Activated CD4-positive, alpha-beta T cell treated with anti-CD3 and anti-CD28 coated beads, Interleukin-10, Interleukin-2, amounts not matched to agents 100 ng/mL and 50 ng/mL, durations not matched to agents 16 hours and 8 hours (primary cell): ENCODE results near the gene CLIP1.
"Not testable (repeated sequence)": the region's sequence is repeated elsewhere in the genome, so short reads cannot be mapped to it uniquely, and the experiment has no call there.

Experiments used
- DNase-seq: peaks from one replicate; pipeline ENCODE4 v3.0.0-alpha.2; 2020

Gene CLIP1

DNA sequence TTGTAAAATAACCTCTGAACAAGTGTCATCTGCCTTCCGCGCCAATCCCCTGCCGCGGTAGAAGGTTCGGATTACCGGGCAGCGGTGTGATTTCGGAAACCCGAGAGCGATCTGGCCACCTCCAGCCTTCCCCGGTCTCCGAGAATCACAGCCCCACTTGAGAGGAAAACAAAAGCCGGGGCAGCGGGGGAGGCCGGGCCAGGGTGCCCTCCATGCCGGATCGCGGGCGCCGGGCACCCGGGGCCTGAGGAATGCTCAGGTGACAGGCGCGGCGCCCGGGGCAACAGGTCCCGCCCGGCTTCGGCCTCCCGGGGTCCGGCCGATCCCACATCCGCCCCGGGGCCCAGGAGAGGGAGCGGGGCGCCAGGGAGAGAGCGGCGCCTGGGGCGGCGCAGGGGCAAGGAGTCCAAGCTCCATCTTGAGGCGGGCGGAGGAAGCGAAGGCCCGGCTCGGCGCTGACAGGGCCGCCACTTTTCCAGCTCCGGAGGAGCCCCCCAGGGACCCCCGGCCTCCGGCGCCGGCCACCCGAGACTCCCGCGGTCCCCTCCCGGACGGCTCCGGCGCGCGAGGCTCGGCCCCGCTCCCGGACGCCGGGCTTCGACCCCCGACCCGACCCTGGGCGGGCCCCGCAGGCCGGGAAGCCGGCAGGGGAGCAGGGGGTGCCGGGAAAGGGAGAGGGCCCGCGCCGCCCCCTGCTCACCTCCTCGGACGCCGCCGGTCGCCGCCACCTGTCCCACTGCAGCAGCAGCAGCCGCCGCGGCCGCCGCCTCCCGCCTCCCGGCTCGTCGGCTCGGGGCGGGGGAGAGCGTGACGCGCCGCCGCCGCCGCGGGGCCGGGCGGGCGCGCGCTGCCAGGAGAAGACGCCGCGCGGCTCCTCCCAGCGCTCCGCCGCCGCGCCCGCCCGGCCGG is at the start of gene CLIP1:
TSS of gene CLIP1 (minus strand) at position 849 of the 909 bp plus-strand sequence. CDS start 42,217 bp downstream, outside the sequence.
- DNase-seq = peak; percentile 71

DNA sequence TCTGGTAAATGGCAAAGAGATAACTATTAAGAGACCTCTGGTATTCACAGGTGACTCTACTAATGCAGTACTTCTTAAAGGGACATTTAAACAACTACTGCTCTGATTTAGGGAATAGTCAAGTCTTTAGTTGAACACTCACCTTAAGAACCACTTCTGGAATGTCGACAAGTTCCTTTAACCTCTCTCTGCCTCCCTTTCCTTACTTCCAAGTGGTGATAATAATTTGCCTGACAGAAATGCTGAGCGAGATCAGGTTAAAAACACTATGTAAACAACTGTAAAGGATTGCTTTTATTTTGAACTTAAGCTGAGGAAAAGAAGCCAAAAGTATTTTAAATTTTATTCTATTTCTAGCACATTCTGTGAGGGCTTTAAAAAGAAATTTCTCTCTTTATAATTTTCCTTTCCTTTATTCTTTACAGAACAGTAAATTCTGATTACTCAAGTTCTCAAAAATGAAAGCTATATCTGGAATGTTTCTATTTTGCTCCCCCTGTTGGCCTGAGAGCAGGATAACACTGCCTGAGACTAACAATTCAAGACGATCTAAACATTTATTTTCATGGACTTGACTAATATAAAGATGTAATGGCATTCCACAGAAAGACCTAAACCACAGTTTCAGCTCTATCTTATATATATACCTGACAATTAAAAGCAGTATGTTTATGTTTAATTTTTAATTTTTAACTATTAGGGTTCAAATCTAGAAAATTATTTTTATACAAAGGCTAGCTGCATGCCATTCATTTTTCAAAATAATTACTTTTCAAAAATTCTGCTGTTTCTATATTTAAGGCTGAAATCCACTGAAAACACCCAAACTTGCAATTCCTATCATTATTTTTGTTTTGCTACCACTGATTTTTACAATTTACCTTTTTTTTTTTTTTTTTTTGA is 49.1 kb upstream of the CLIP1 start:
- peak; percentile 60 for DNase-seq

DNA sequence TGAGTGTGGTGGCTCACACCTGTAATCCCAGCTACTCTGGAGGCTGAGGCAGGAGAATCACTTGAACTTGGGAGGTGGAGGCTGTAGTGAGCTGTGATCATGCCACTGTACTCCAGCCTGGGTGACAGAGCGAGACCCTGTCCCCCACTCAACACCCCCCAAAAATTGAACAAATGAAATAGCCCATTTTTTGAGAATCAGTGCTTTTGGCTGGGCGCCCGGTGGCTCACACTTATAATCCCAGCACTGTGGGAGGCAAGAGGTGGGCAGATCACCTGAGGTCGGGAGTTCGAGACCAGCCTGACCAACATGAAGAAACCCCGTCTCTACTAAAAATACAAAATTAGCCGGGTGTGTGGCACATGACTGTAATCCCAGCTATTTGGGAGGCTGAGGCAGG is 48.1 kb upstream of the CLIP1 start:
- not testable (repeated sequence) for DNase-seq

DNA sequence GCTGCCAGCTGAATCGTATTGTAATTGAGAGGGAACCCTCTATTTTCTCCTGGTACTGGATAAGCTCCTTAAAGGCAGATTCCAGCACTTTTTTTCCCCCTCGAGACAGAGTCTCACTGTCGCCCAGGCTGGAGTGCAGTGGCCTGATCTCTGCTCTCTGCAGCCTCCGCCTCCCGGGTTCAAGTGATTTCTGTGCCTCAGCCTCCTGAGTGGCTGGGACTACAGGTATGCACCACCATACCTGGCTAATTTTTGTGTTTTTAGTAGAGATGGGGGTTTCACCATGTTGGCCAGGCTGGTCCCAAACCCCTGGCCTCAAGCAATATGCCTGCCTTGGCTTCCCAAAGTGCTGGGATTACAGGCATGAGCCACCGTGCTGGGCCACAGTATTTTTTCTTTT is 47.4 kb upstream of the CLIP1 start:
- not testable (repeated sequence) for DNase-seq

DNA sequence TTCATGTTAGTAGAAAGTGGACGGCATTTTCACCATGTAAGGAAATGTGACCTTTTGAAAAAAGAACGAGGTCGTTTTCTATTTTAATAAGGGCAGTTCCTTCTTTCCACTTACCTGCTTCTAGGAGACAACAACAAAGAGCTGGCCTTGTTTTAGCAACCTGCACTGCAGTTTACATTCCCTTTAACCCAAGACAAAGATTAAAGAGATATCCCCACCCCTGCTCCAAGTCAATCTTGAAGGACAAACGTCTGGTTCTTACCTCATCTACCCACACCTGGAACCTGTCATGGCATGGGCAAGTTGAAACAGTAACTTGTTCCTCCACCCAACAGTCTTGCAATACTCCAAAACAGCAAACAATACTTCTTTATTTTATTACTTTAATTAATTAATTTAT is 45.5 kb upstream of the CLIP1 start:
- DNase-seq = no peak

DNA sequence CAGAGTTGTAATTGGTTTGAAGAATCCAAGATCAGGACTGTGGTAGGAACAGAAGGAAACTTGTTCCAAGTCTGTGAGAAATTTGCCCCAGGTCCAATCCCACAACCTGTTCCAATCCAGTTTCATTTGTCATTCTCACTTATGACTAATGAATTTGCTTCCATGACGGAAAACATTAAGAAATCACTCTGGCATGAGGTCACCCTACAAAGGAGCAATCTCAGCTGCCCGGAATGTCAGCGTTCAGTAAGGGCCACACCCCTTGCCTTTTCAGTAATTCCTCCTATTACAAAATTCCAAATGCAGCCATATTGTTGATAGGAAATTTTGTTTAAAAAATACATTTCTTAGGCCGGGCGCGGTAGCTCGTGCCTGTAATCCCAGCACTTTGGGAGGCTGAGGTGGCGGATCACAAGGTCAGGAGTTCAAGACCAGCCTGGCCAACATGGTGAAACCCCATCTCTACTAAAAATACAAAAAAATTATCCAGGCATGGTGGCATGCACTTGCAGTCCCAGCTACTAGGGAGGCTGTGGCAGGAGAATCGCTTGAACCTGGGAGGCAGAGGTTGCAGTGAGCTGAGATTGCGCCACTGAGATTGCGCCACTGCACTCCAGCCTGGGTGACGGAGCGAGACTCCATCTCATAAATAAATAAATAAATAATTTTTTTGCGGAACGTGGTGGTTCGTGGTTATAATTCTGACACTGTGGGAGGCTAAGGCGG is 42.0 kb upstream of the CLIP1 start:
- not testable (repeated sequence) for DNase-seq

DNA sequence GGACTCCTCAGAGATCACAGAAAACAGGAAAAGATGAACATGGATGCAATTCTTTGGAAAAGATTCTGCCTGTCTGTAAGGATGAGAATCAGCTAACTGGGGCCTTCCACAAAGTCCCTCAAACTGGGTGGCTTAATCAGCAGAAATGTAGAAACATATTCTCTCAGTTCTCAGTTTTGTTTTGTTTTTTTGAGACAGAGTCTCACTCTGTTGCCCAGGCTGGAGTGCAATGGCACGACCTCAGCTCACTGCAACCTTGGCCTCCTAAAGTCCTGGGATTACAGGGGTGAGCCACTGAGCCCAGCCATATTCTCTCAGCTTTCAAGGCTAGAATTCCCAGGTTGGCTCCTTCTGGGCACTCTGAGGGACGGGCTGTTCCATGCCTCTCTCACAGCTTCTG is 38.2 kb upstream of the CLIP1 start:
- no peak for DNase-seq

DNA sequence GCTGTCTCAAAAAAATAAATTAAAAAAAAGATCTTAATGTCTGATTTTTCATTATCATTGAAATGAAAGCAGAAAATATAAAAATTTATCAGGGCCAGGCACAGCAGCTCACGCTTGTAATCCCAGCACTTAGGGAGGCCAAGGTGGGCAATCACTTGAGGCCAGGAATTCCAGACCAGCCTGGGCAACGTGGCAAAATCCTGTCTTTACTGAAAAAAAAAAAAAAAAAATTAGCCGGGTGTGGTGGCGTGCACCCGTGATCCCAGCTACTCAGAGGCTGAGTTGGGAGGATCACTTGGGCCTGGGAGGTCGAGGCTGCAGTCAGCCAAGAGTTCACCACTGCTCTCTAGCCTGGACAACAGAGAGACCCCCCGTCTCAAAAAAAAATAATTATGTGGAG is 37.6 kb upstream of the CLIP1 start:
- no peak for DNase-seq

DNA sequence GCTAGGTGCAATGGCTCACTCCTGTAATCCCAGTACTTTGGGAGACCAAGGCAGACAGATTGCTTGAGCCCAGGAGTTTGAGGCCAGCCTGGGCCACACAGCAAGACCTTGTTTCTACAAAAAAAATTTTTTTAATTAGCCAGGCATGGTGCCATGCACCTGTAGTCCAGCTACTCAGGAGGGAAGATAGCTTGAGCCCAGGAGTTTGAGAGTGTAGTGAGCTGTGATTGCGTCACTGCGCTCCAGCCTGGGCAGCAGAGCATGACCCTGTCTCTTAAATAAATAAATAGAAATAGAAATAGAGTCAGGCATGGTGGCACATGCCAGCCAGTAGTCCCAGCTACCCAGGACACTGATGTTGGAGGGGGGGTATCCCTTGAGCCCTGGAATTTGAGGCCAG is 36.7 kb upstream of the CLIP1 start:
- DNase-seq = no peak

DNA sequence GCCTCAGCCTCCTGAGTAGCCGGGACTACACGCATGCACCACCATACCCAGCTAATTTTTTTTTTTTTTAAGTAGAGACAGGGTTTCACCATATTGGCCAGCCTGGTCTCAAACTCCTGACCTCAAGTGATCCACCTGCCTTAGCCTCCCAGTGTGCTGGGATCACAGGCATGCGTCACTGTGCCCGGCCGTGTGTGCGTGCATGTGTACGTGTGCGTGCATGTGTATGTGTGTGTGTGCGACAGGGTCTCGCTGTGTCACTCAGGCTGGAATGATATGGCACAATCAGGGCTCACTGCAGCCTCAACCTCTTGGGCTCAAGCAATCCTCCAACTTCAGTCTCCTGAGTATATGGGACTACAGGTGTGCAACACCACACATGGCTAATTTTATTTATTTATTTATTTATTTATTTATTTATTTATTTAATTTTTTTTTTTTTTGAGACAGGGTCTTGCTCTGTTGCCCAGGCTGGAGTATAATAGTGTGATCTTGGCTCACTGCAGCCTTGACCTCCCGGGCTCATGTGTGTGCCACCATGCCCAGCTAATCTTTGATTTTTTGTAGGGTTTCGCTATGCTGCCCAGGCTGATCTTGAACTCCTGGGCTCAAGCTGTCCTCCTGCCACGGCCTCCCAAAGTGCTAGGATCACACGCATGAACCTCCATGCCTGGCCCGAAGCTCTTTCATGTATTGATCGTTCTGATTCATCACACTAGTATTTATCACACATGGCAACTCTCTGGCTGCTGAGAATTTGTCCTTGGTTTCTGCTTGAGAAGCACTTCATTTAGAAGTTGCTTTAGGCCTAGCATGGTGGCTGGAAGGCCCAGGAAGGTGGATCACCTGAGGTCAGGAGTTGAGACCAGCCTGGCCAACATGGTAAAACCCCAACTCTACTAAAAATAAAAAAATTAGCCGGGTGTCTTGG is 35.9 kb upstream of the CLIP1 start:
- no peak for DNase-seq

DNA sequence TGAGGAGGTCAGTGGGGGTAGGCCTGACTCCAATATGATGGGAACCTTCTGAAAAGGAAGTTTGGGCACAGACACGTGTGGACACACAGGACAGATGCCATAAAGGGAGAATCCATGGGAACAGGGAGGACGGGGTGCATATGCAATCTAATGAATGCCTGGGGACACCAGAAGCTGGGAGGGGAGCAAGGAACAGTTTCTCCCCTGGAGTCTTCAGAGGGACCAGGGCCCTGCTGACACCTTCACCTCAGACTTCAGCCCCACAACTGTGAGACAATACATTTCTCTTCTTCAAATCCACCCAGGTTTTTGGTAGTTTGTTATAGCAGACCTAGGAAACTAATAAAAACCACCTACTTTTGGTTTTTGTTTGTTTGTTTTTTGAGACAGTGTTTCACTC is 35.2 kb upstream of the CLIP1 start:
- no peak for DNase-seq

DNA sequence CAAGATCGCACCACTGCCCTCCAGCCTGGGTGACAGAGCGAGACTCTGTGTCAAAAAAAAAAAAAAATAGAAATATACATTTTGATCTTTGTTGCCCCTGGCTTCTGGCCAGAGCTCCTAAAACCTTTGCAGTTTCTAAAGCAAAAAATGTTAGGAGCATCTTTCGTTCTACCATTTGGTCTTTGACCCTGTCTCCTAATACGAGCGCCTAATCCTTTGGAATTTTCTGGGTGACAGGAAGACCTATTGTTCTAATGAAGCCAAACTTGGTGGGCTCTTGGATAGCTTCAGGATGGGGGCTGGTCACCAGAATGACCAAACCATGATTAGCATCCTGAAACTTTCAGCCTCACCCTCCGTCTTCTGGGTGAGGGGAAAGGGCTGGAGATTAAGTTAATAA is 32.3 kb upstream of the CLIP1 start:
- no peak for DNase-seq

DNA sequence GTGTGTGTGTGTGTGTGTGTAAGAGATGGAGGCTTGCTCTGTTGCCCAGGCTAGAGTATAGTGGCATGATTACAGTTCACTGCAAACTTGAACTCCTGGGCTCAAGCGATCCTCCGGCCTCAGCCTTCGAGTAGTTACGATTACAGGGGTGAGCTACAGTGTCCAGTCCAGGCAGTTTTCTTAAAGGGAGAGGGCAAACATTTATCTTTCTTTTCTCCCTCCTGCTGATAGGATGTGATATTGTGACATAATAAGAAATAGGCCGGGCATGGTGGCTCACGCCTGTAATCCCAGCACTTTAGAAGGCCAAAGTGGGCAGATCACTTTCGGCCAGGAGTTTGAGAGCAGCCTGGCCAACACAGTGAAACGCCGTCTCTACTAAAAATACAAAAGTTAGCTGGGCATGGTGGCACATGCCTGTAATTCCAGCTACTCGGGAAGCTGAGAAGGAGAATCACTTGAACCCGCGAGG is 31.8 kb upstream of the CLIP1 start:
- DNase-seq = no peak

DNA sequence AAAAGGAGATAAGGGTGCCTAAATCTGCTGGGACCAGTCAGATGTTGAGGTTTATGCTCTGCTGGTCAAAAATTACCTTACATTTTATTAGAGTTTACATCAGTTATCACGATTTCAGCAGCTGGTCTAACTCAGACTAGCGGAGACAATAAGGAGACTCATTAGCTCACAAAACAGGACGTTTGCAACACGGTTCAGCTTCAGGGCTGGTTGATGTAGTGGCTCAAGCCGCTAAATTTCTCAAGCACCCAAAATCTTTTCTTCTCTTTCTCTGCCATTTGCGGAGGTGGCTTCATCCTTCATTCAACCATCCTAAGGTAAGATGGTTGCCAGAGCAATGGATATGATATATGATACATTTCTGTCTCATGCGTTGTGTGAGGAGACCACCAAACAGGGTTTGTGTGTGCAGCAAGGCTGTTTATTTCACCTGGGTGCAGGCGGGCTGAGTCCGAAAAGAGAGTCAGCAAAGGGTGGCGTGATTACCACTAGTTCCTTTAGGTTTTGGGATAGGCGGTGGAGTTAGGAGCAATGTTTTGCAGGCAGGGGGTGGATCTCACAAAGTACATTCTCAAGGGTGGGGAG is 30.3 kb upstream of the CLIP1 start:
- DNase-seq = peak; percentile 10

DNA sequence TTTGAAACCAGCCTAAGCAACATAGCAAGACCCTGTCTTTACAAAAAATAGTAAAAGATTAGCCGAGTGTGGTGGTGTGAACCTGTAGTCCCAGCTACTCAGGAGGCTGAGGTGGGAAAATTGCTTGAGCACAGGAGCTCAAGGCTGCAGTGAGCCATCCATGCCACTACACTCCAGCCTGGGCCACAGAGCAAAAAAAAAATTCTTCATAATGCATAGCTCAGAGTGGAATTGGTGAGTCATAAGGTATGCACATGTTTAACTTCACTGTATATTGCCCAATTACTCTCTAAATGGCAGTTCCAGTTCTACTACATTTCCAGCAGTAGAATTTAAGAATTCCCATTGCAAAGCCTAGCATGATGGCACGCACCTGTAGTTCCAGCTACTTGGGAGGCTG is 26.8 kb upstream of the CLIP1 start:
- peak; percentile 48 for DNase-seq

DNA sequence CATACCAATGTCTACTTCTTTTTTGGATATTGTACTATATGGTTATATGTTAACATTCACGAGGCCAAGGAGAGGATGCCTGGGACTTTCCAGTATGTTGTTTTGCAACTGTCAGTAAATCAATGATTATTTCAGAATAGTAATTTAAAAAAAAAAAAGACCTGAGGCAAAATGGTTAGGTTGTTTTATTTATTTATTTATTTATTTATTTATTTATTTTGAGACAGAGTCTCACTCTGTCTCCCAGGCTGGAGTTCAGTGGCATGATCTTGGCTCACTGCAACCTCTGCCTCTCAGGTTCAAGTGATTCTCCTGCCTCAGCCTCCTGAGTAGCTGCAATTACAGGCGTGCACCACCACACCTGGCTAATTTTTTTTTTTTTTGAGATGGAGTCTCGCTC is 25.4 kb upstream of the CLIP1 start:
- not testable (repeated sequence) for DNase-seq

DNA sequence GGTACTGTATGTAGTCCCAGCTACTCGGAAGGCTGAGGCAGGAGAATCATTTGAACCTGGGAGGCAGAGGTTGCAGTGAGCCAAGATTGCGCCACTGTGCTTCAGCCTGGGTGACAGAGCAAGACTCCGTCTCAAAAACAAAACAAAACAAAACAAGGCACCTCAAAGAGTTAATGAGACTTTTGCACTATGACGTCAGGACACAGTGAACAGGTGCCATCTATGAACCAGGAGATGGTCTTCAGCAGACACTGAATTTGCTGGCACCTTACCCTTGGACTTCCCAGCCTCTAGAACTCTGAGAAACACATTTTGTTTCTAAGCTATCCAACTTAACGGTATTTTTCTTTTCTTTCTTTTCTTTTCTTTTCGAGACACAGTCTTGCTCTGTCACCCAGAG is 23.9 kb upstream of the CLIP1 start:
- DNase-seq = not testable (repeated sequence)

DNA sequence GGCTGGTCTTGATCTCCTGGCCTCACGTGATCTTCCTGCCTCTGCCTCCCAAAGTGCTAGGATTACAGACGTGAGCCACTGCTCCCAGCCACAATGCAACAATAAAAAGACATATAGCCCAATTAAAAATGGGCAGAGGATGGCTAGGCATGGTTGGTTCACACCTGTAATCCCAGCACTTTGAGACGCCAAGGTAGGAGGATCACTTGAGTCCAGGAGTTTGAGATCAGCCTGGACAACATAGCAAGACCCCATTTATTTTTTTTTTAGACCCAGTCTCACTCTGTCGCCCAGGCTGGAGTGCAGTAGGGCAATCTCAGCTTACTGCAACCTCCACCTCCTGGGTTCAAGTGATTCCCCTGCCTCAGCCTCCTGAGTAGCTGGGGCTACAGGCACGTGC is 21.6 kb upstream of the CLIP1 start:
- DNase-seq = not testable (repeated sequence)

DNA sequence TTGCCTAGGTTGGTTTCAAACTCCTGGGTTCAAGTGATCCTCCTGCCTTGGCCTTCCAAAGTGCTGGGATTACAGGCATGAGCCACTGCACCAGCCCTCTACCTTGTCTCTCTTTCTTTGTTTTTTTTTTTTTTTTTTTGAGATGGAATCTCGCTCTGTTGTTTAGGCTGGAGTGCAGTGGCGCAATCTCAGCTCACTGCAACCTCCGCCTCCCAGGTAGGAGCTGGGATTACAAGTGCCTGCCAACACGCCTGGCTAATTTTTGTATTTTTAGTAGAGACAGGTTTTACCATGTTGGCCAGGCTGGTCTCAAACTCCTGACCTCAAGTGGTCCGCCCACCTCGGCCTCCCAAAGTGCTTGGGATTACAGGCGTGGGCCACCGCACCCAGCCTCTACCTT is 16.4 kb upstream of the CLIP1 start:
- DNase-seq = not testable (repeated sequence)

DNA sequence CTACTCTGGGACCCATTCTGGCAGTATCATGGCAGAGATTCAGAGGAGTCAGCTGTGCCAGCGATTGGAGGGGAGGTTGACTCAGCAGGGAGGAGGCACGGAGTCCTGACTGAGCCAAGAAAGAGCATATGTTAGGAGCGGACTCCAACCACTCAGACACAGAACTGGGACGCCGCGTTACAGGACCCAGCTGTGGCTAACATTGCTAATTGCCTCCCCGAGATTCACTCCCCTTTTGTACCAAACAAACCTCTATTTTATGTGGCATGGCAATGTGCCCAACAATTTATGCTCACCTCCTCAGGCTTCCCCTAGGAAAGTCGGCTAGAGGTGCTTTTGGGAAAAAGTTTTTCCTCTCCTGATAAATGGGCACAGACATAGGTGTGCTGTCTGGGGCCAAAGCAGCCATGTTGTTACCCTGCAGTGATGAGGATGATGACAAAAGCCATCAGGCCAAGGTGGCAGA is 15.2 kb upstream of the CLIP1 start:
- DNase-seq = no peak

DNA sequence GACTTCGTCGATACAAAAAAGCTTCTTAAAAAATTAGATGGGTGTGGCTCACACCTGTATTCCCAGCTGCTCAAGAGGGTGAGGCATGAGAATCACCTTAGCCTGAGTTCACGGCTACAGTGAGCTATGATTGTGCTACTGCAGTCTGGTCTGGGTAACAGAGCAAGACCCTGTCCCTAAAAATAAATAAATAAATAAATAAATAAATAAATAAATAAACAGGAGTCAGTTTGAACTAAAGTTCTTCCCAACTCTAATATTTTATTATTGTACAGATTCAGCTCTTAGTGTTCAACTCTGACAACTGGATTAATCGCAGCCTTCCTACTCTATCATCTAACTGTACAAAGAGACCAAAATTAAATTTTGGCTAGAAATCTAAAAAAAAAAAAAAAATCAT is 12.7 kb upstream of the CLIP1 start:
- DNase-seq = no peak
